NK-92 treated with Interleukin-12 subunit alpha and Interleukin-12 subunit beta, amount 100 ng/mL, for 24 hours (cell line): ENCODE results near the gene RNF224.

Experiments
- DNase-seq: peaks from one replicate; lab custom pipeline; 2025; lab: John Stamatoyannopoulos, UW

The RNF224 gene

DNA sequence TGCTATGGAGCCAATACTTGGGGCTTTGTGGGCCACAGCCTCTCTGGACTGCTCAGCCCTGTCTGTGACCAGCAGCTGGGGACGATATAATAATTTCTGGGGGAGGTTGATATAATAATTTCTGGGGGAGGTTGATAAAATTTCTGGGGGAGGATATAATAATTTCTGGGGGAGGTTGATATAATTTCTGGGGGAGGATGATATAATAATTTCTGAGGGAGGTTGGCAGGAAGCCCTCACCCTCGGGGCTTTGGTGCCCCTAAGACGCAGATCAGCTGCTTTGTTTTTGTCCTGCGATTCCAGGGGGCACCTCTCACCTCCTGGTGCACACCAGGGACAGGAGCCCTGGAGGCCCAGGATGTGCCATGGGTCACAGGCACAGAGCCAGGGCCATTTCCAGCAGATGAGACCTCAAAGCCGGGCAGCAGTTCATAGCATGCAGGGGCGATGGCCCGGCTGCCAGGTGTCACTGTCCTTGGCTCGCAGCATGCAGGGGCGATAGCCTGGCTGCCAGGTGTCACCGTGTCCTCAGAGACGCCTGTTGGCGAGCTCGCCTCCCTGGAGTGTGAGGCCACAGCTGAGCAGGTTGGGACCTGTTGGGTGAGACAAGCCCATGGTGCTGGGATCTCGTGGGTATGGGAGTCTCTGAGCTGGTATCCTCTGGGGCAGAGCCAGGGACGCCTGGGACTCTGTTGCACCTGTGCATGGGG is 46.5 kb downstream of the RNF224 start:
- no peak for DNase-seq

DNA sequence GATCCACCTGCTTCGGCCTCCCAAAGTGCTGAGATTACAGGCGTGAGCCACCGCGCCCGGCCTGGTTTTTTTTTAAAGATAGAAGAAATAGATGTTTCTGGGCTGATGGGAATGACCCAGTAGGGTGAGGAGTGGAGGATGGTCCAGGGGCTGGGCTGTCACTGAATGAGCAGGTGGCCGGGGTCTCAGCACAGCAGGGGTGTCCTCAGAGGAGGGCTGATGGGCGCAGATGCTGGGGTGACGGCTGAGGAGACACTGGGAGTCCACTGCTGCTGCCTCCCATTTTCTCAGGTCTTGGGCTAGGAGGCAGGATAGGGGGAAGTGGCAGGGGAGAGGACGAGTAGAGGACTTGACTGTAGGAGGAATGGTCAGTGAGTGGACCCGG is 47.9 kb downstream of the RNF224 start:
- no peak for DNase-seq

DNA sequence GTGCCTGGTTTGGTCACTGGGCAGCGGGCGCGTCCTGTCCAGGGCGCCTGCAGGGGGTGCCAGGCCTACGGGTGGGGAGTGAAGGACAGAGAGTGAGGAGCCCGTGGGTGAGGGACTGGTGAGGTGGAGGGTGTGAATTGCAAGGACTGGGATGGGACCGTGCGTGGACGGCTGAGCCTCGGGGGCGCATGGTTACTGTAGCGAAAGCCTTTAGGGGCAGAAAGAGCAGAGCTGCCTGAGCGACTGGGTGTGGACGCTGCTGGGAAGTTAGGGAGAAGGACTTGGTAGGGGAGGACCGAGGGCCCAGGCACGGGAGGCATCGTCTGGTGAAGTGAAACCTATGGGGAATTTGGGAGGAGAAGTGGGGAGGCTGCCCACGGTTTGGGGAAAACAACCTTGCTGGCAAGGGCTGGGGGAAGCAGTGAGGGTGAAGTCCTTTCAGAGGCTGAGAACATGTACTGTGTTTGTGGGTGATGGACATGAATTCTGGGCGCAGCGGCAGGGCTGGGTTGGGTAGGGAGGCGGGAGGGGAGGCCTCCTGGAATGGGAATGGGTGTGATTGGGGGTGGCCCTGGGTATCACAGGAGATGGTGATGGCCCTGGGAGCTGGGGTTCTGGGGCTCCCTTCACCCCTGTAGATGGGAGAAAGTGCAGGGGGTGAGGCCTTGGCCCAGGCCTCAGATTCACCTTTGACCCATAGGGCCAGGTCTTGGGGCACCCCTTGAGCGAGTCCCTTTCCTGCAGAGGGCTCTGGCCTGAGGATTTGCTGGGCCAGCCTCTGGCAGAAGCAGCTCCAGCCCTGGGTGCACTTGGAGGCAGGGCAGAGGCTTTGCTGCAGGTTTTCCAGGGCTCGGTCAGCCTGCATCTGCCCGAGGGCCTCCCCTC is 48.5 kb downstream of the RNF224 start:
- no peak for DNase-seq

DNA sequence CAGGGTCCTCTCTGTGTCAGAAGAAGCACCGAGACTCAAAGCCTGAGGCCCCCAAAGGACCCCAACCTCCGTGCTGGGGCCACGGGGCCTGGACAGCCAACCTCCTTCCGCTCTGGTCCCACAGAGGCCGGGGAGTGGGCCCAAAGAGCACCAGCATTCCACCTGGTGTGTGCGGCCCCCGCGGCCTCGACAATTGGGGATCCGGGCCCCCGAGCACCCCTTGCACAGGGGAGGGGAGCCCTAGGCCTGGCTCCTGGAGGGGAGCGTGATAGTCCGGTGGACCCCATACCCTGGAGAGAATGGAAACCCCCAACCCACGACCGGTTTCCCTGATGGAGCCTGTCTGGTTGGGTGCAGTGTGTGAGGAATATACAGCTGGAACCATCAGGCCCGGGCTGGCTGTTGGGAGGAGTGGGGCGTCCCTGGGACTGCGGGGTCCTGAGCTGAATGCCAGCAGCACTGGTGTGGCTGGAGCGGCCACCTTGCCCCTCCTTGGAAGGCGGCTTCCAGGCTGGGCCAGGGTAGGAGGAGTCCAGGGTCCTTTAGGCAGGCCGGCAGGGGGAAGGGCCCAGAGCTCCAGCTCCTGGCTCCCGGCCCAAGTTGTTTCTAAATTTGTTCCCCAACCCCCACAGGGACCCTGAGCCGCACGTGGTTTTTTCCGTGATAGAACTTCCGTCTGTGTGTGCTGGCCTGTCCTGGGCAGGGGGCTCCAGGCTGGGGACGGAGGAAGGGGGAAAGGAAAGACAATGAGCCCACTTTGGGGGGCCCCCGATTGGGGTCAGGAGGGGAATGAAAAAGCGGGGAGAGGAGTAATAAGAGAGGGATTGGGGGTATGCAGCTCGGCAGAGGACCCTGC is 49.4 kb downstream of the RNF224 start:
- DNase-seq = no peak

DNA sequence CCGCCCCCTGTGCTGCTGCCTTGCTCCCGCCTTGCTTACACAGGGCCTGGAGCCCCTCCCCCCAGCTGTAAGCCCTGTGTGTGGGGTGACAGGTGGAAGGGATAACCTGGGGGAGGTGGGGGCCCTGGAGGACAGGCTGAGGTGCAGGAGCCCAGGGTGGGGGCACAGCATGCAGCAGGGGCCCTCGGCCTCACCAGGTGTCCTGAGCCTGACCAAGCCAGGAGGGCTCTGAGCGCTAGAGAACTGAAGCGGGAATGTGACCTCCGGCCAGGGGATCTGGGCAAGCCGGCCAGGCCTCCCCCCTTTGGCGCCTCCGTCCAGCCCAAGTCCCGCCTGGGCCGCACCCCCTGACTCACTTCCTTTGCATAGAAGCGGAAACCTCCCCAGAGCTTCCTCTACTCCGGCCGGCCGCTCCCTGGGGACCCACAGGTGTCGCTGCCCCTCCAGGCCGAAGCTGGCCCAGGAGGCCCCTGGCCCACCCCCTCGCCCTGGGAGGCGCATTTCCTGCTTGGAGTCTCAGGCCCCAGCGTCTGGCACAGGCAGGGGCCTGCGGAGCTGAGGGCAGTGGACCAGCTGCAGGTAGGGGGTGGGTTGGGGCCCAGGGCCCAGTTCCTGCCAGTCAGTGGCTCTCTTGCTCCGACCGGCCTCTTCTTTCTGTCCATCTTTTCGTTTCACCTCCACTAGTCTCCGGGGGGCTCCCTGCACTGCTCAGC is 50.2 kb downstream of the RNF224 start, which contains the start of gene TOR4A:
TSS of gene TOR4A (plus strand) at position 398 of the 713 bp plus-strand sequence. CDS start 964 bp downstream, outside the sequence.
- DNase-seq = no peak

DNA sequence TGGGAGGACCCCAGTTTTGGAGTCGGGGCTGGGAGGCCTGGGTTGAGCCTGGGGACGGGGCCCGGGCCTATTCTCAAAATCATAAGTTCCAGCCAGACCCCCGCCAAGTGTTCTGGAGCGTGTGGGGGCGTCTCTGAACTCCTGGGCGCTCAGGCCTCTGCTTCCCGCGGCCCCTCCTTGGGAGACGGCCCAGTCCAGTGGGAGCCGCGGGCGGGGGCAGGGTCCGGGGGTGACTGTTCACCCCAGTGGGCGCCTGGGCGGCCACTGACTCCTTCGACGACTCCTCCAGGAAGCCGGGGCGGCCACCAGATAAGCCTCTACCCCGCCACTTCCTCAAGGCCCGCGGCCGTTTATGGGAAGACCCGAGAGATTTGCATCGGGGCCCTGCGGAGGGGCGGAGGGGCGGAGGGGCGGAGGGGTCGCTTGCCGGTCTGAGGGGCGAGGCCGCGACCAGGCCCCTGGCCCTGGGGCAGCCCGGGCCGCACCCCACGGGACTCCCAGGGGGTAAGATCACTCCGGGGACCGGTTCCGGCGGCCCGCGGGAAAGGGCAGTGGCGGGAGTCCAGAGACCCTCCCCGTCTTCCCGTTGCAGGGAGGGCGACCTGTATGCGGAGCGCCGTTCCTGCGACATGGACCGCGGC is 50.9 kb downstream of the RNF224 start:
- DNase-seq = no peak
